ENCODE measurements around the gene STK38. TPM values are rescaled to one million over a fixed set of nuclear protein-coding genes. Genes with fewer than 3 reads are reported as not detected.

The STK38 gene
- total and polyA plus RNA-seq, 2 of the 8 experiments (the other 6 are each of a cell fraction or from before 2014, with no cell fraction given) = 8.1 to 19.8 TPM

DNA sequence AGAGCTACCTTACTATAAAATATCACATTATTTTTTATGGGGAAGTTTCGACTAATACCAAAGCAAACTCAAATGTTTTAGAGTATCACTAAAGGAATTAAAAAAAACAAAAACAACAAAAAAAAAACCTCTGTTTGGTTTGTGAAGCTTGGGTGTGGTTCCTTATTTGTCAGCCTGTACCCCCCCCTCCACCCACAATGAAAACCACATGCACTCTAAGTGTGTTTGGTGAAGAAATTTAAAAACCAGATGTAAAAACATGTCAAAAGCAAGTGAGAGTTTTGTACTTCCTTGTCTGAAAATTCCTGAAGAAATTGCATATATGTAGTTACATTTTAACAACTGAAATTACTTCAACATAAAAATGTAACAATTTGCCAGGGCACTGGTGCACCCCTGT is 3.1 kb downstream of the STK38 start:
- H2BK20ac ChIP-seq (ENCODE audit: low read length) = no peak overlapping the region
- H3K14ac ChIP-seq (ENCODE audit: insufficient read length) = no peak overlapping the region
- H3K23me2 ChIP-seq (ENCODE audit: low read depth, low read length) = peaks cover 9% of the 10 kb centered on the region
- FAIRE-seq = no peak
- no peak overlapping the region for H4K91ac ChIP-seq (replicated peaks; ENCODE audit: insufficient read length, low read length)
- no peak overlapping the region for H4K5ac ChIP-seq (ENCODE audit: insufficient read length, low read depth, low read length)
- no peak for TF ChIP-seq TCF12 (IDR thresholded peaks at IDR 0.05; ENCODE audit: low read depth, low read length)
- no peak overlapping the region for H3K4me3 ChIP-seq (ENCODE audit: extremely low read depth in 1 of 4, insufficient read depth in 2 of 4, low read depth in 3 of 4, low read length in 4 of 4)
- no peak overlapping the region for H2AK5ac ChIP-seq (ENCODE audit: low read depth, low read length)
- no peaks in the 10 kb centered on the region for H3K9me3 ChIP-seq (ENCODE audit: insufficient read depth in 2 of 2, low read depth in 1 of 2, low read length in 1 of 2)
- no peak overlapping the region for H2BK15ac ChIP-seq (ENCODE audit: low read length)
- peaks cover 6% of the 10 kb centered on the region for H3K79me1 ChIP-seq (ENCODE audit: low read depth, low read length)
- peaks cover 0 to 18% (median 8%) of the 10 kb centered on the region in 4 experiments; a peak in 7 of 8 replicates for H3K36me3 ChIP-seq (ENCODE audit: control insufficient read depth in 2 of 4, insufficient read depth in 4 of 4, low read length in 3 of 4)
- no peak overlapping the region for H2AFZ ChIP-seq (ENCODE audit: low read length)
- no peaks in the 10 kb centered on the region for H4K20me1 ChIP-seq (replicated peaks in 1 of 2; ENCODE audit: control insufficient read depth in 1 of 2, insufficient read depth in 2 of 2, low read length in 2 of 2)
- no peak overlapping the region for H3K4ac ChIP-seq (replicated peaks; ENCODE audit: insufficient read length, low read depth, low read length)
- H2BK120ac ChIP-seq (replicated peaks; ENCODE audit: low read depth, low read length) = no peak overlapping the region
- no peak overlapping the region for H3K9ac ChIP-seq (replicated peaks in 1 of 4; ENCODE audit: extremely low read depth in 1 of 4, low read depth in 3 of 4, low read length in 3 of 4)
- DNase-seq (ENCODE audit: low read depth in 1 of 2, low spot score in 2 of 2) = no peak
- H3K56ac ChIP-seq (replicated peaks; ENCODE audit: insufficient read length, low read depth, low read length) = no peak overlapping the region
- no peak overlapping the region for H2BK5ac ChIP-seq (ENCODE audit: low read depth, low read length)
- H3K23ac ChIP-seq (ENCODE audit: insufficient read length) = no peak overlapping the region
- 92% methylated on average over 1 of the region's 1 CpG; no CpG with 5 or more reads in 1 of the 2 experiments for WGBS, 2 experiments (ENCODE audit: extremely low coverage in 1 of 2, insufficient coverage in 1 of 2, insufficient read length in 1 of 2, insufficient replicate concordance in 2 of 2, low coverage in 1 of 2, low lambda C conversion rate in 2 of 2, missing lambda C conversion rate in 1 of 2)
- H3K4me1 ChIP-seq (replicated peaks in 1 of 4; ENCODE audit: control insufficient read depth in 3 of 4, insufficient read depth in 4 of 4, low read length in 3 of 4) = peaks cover 0 to 9% (median 4%) of the 10 kb centered on the region in 4 experiments; a peak in 4 of 7 replicates
- no peak overlapping the region for H2BK12ac ChIP-seq (ENCODE audit: low read depth, low read length)
- CTCF ChIA-PET (ENCODE audit: partially characterized antibody) = no interaction called here
- H3K18ac ChIP-seq (ENCODE audit: extremely low read depth, low read length) = no peak overlapping the region
- no peaks in the 10 kb centered on the region for H3K27me3 ChIP-seq (replicated peaks in 1 of 4; ENCODE audit: control insufficient read depth in 3 of 4, extremely low read depth in 1 of 4, insufficient read depth in 3 of 4, low read length in 3 of 4)
- POLR2A ChIA-PET (ENCODE audit: partially characterized antibody) = interaction anchor here (3.1 kb wide), 1 partner anchor 51 kb away, joined by 18 read pairs; the partner anchor contains the start of gene SRSF3
- peaks cover 6 to 43% of the 10 kb centered on the region in 2 experiments; a peak in 3 of 4 replicates for H3K79me2 ChIP-seq (ENCODE audit: control insufficient read depth in 1 of 2, insufficient read depth in 2 of 2, low read length in 2 of 2)
- no peak overlapping the region for H4K8ac ChIP-seq (ENCODE audit: extremely low read depth, insufficient read depth, low read length)
- H3K4me2 ChIP-seq (ENCODE audit: insufficient read depth in 1 of 2, low read depth in 2 of 2, low read length in 2 of 2) = no peak overlapping the region
- H3K27ac ChIP-seq (ENCODE audit: low read depth, low read length) = no peak overlapping the region

Measured in H1 (cell line).